GM18498 (cell line): ENCODE data around the gene PABPN1.

Source experiments
- ATAC-seq: cut with Tn5 transposase; IDR thresholded peaks from one replicate; pipeline ENCODE4 v1.9.1; 2021; ENCODE audit warnings: mild to moderate bottlenecking, moderate library complexity; ENCODE audit not compliant: unreplicated experiment

The PABPN1 gene

DNA sequence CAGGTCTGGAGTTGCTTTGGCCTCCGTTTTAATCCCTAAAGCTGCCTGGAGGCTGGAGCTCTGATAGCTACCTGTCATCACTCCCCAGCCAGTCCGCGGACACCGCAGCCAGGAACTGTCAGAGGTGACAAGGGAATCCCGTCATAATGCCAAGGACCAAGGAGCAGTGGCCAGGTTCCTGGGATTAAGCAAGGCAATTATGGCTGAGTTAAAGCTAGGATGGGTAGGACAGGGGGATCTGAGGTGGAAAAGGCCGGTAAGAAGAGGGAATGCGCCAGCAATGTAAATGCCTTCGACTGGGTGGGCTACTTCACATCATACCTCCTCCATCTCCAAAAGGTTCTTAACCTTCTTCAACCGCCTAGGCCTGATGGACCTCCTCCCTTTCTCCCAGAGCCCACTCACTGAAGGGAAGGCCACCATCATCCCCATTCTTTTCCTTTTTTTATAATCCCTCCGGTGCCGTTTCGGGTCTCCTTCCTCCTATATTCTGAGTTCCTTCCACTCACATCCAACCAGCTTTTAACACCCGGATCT, 20.5 kb upstream of the PABPN1 start:
- no peak for ATAC-seq

- peak; percentile 79 for ATAC-seq
These were observed 19.8 kb upstream of the PABPN1 start for GRCh38 chr14:23301288-23301968.

DNA sequence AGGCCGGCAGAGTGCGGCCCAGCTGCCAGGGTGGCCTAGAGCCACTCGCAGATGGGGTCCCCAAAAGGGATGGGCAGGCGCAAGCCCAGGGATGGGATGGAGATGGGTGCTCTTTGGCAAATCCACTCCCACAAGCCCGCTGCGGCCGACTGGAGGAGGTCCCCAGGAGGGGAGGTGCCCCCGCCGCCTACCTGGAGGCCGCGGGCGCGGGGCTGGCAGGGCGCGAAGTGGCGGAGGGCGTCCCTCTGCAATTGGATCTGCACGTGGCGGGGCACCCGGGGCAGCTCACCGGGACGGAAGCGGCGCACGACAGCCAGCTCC, 19.3 kb upstream of the PABPN1 start:
- peak; percentile 22 for ATAC-seq

DNA sequence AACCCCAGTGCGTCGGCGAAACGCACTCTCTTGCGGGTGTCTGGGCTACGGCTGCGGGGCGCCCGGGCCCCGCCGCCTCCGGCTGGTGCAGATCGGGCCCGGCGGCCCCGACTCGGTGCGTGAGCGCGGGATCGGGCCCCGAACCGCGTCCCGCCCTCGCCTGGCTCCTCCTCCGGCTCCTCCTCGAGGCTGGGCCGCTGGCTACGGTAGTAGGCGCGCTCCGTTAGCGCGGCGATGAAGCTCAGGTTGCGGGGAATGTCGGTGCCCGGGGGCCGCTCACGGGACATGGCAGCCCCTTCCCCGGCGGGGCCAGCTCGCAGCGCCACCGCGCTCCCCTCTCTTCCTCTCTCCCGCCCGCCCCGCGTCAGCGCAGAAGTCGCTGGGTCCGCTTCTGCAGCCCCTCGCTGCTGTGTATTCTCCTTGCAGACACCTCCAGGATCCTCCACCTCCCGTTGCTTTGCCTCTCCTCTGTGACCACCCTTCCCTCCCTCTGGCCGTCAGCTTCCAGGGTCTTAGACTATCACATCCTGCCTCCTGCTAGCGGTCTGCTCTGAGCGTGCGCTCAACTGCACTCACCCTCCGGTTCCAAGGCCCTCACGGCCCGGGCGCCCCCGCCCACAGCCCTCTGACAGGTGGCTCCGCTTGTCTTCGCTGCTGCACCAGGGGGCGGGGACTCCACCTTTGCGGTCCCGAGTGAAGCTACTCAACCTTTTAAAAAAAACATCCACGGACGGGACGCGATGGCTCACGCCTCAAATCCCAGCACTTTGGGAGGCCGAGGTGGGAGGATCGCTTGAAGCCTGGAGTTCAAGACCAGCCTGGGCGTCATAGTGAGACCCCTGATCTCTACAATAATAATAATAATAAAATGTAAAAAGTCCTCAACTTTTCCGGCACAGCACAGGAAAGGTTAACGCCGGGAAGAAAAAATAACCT, 18.7 kb upstream of the PABPN1 start, which contains the start of gene PPP1R3E:
Gene PPP1R3E (minus strand): TSS at position 570 of the 936 bp plus-strand sequence. CDS start 283 bp downstream, at position 287.
- peak; percentile 32 for ATAC-seq

- ATAC-seq, result no peak
These were observed 14.7 kb upstream of the PABPN1 start, which contains the start of gene BCL2L2 for GRCh38 chr14:23306412-23307145. Gene BCL2L2 (plus strand): TSS chr14:23306833. CDS start chr14:23307768, 935 bp downstream.

DNA sequence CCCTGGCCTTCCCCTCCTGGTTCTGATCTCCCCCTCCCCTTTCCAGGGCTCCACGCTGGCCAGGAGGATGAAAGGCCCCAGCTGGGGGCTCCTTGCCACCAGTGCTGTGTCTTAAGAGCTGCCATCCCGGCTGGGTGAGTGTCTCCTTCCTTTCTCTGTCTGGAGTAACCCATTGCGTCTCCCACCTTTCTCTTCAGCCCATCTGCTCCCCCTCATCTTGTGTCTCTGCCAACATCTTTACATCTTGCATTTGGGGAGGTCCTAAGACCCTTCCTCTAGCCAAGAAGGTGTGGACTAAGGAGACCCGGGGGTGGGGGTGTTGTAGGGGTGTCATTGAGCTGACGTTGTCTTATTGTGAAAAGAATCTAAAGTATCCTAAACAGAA, 14.1 kb upstream of the PABPN1 start:
- ATAC-seq, result no peak

- no peak for ATAC-seq
These were observed 13.3 kb upstream of the PABPN1 start for GRCh38 chr14:23307687-23308644.

- ATAC-seq, result no peak
These were observed 12.4 kb upstream of the PABPN1 start for GRCh38 chr14:23308721-23309445.

DNA sequence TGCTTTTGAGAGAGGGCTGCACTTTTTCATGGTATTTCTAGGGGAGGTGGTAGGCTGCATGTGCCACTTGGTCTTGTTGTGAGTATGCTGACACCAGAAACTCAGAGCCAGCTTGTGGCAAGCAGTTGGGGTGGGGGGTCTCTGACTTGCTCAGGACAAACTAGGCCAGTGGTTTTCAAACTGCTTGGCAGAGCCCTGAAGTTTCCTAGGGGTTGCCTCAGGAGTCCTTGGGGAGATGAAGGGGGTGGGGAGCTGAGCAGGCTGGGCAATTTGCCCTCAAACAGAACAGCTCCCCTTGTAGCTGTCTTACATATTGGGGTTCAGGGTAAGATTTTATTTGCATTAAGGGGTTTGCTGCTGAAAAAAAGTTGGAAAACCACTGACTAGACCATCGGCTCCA, 10.7 kb upstream of the PABPN1 start:
- no peak for ATAC-seq

- ATAC-seq, result no peak
These were observed 5.0 kb upstream of the PABPN1 start for GRCh38 chr14:23316300-23316699.

- no peak for ATAC-seq
These were observed 1.3 kb upstream of the PABPN1 start for GRCh38 chr14:23319746-23320583.

- ATAC-seq, result peak; percentile 15
These were observed 603 bp downstream of the PABPN1 start for GRCh38 chr14:23321572-23322547.

DNA sequence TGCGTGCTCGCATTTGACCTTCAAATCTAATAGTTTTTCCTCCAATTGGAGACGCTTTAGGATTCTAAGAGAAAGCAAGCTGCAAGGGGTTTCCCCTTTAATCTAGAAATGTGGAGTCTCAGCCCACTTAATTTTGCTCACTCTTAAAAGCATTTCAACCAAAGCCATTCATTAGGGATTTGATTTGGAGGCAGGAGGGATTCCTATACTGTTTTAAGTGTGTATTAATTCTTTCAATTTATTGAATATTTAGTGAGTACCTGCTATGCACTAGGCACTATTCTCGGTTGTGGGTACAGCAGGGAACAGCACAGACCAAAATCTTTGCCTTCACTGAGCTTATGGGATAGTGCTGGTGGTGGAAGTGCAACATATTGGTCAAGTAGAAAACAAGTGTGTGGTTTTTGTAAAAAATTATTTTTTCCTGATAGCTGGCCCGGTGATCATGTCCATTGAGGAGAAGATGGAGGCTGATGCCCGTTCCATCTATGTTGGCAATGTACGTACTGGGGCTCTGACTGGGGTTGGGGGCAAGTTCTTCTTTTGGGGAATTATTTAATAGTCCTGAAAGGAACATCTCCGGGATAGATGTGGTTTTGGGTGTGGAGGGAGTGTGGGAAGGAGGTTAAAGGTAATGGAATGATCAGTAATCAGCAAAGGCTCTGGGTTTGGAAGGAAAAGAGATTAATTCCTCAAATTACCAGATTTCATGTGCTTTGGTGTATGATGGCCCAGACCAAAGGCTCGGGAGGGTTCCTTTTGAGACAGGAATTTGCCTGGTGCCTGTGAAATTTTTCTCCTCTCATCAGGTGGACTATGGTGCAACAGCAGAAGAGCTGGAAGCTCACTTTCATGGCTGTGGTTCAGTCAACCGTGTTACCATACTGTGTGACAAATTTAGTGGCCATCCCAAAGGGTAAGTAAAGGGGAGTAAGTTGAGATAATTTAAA, 1.6 kb downstream of the PABPN1 start:
- no peak for ATAC-seq

DNA sequence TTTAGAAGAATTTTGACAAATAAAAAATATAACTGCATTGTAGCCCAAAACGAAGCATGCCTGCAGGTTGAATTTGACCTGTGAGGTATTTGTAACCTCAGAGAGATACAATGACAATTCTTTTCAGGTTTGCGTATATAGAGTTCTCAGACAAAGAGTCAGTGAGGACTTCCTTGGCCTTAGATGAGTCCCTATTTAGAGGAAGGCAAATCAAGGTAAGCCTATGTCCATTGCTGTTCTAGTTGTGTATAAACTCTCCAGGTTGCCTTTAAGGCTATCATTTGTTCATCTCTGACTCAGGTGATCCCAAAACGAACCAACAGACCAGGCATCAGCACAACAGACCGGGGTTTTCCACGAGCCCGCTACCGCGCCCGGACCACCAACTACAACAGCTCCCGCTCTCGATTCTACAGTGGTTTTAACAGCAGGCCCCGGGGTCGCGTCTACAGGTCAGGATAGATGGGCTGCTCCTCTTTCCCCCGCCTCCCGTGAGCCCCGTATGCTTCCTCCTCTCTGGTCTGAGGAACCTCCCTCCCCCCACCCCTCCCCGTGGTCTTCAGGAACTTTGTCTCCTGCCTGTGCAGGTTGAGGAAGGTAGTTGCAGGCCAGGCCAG, 2.7 kb downstream of the PABPN1 start:
- no peak for ATAC-seq

GRCh38 chr14:23324455-23324846, 3.2 kb downstream of the PABPN1 start:
- no peak for ATAC-seq

- no peak for ATAC-seq
These were observed 3.7 kb downstream of the PABPN1 start for GRCh38 chr14:23324993-23325392.
